Activated CD8-positive, alpha-beta memory T cell treated with anti-CD3 and anti-CD28 coated beads, Interleukin-2, amount 50 U/mL, for 1 hour (primary cell): ENCODE data around the gene ASB3.
"Not testable (repeated sequence)": the region's sequence is repeated elsewhere in the genome, so short reads cannot be mapped to it uniquely, and the experiment has no call there.

Experiments
- DNase-seq: peaks from one replicate; pipeline ENCODE4 v3.0.0-alpha.2; 2020; ENCODE audit errors: extremely low read depth

Gene ASB3

GRCh38 chr2:53786352-53786704 is 425 bp downstream of the ASB3 start:
- DNase-seq: no peak

DNA sequence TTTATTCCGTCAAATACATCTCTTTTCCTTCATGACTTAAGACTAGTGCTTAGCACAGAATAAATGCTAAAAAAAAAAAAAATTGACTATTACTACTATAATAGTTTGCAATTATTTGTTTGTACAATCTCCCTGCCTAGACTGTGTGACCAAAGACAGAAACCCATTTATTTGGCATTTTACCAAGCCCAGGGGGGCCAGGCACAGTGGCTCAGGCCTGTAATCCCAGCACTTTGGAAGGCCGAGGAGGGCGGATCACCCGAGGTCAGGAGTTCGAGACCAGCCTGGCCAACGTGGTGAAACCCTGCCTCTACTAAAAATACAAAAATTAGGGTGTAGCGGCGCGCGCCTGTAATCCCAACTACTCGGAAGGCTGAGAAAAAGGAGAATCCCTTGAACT is 1.4 kb downstream of the ASB3 start:
- no peak for DNase-seq

GRCh38 chr2:53784436-53784835 is 2.3 kb downstream of the ASB3 start:
- no peak for DNase-seq

DNA sequence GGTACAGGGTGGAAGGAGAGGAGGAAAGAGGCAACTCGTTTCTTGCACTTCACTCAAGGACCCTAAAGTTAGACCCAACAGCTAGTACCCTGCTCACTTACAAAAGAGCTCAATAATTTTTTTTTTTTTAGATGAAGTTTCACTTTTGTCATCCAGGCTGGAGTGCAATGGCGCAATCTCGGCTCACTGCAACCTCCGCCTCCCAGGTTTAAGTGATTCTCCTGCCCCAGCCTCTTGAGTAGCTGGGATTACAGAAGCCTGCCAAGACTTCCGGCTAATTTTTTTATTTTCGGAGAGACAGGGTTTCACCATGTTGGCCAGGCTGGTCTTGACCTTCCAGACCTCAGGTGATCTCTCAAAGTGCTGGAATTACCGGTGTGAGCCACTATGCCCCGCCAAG is 4.1 kb downstream of the ASB3 start:
- no peak for DNase-seq

DNA sequence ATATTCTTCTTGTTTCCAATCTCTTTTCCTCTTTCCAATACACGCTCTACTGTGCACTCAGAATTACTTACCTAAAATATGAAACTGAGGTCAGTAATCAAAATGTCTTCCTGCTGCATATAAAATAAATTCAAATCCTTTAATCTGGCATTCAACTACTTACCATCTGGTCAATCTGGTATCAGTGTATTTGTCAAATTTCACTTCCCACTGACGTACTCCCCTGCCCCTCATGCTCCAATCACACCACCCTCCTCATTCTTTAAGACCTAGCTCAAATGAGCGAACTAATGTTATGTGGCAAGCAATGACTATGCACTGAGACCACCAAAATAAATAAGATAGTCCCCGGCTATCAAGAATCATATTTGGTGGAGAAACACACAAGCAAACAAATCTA is 6.7 kb downstream of the ASB3 start:
- DNase-seq: no peak

GRCh38 chr2:53778536-53779162 is 8.1 kb downstream of the ASB3 start:
- no peak for DNase-seq

GRCh38 chr2:53777134-53777533 is 9.6 kb downstream of the ASB3 start:
- DNase-seq: no peak

DNA sequence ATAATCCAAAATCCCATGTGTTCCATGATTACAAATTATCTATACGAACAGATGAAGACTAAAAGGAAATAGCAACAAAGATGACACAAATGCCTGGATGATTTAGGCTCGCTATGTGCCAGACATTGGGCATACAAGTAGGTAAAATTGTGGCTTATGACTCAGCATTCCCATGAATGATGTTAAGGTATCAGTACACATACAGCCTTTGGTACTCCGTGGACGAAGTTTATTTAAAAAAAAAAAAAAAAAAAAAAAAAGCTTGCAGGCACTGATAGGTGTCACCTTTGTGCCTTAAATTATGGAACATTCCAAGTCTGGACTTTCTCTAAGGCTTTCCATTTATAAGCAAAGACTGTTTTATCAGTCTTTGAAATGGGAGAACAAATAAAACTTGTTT is 16.5 kb downstream of the ASB3 start:
- no peak for DNase-seq

DNA sequence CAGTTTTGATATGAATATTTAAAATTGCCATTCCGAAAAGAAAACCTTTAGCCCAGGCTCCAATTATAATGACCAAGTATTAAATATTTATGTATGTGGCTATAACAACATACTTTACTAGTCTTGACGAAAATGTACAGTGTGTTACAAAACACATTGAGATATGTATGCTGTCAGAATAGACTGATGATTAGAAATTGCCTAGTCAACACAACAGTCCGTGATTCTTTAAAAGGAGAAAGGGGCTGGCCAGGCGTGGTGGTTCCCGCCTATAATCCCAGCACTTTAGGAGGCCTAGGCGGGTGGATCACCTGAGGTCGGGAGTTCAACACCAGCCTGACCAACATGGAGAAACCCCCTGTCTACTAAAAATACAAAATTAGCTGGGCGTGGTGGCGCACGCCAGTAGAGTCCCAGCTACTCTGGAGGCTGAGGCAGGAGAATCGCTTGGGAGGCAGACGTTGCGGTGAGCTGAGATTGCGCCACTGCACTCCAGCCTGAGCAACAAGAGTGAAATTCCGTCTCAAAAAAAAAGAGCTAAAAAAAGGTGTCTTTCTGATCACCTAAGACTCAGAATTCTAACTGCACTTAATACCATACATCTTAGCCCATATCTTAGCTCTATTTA is 17.3 kb downstream of the ASB3 start:
- no peak for DNase-seq

DNA sequence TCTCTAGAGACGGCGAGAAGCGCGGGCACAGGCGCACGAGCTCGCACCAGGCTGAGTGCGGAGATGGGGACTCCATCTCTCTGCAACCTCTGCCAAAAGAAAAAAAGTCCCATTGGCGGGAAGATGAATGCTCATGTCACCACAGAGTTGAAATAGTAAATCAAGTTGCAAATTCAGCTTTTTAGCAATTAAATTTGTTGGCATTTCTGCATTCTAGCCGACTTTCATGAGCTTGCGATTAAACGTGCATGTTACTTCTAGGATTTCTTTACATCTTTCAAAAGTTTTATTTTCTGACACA is 18.6 kb downstream of the ASB3 start:
- DNase-seq: no peak

DNA sequence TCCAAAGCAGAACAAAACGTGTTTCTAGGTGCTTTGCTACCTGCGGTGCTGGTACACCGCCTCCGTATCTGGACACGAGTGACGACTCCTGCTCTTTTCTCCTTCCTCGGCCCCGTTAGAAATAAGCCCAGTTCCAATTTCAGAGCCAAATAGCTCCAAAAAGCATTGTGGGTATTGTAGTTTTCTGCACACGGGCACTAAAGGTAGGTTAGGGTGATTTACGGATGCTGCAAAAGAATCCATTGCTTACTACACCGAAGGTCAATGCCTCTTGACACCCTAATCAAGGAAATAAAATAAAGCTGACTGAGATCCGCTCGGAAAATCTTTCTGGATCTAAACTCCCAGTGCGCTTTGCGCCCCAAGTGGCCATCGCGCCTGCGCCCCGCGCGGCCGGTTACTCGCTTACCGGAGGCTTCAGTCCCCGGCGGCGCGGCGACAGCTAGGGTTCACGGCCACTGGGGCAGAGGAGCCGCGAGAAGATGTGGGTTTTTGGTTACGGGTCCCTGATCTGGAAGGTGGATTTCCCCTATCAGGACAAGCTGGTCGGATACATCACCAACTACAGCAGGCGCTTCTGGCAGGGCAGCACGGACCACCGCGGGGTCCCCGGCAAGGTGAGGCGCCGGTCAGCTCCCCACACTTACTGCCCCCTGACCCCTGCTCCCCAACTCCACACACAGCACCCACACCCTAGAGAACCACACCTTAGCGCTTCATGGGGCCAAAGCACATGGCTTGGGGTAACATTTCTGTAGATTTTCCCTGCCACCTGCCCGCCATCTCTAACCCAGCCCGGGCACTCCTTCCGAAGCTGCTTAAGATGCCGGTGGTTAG is 19.1 kb downstream of the ASB3 start, which contains the start of gene CHAC2:
CHAC2 (plus strand) TSS at position 400 of the 837 bp plus-strand sequence; CDS start at position 483, 83 bp downstream.
- peak; percentile 45 for DNase-seq

GRCh38 chr2:53765767-53766166 is 21.0 kb downstream of the ASB3 start:
- no peak for DNase-seq

- DNase-seq: not testable (repeated sequence)
Observed at GRCh38 chr2:53757206-53757605, 29.5 kb downstream of the ASB3 start.

DNA sequence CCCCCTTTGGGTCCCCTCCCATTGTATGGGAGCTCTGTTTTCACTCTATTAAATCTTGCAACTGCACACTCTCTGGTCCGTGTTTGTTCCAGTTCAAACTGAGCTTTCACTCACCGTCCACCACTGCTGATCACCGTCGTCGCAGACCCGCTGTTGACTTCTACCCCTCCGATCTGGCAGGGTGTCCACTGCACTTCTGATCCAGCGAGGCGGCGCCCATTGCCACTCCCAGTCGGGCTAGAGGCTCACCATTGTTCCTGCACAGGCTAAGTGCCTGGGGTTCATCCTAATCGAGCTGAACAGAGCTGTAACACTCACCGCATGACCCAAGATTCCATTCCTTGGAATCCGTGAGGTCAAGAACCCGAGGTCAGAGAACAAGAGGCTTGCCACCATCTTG is 30.1 kb downstream of the ASB3 start:
- DNase-seq: no peak

DNA sequence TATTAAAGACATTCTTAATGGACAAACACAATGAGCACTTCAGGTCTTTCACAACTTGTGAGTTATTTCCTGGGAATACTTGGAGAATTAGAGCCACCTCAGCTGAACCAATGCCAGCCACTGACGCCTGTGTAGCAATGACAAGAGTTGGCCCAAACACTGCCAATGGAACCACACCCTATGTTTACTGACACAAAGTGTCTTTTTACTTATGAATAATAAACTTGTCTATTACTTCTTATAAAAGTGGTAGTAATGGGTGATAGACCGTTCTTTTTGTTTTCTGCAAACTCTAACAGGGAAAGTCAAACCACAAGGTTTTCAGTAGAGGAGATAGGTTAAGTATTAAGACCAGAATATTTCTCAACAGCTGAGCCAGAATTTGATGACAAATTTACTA is 31.6 kb downstream of the ASB3 start:
- no peak for DNase-seq

GRCh38 chr2:53753041-53753440 is 33.7 kb downstream of the ASB3 start:
- no peak for DNase-seq

DNA sequence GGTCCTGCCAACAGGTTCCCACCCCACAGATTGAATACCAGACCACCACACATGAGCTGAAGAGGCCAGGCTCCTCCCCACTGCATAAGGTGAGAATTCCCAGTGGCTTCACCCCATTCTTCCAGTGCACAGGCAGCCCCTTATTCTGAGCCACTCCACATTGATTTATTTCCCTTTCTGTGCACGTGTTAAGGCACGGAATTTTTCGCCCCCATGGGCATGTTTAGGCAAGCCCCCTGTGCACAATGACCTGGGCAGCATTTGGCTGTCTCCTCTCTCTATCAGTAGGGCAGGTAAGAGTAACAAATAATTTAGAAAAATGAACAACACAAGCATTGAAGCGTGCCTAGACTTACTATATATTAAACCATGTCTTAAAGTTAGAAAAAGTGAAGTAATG is 34.4 kb downstream of the ASB3 start:
- no peak for DNase-seq

GRCh38 chr2:53751728-53752127 is 35.0 kb downstream of the ASB3 start:
- DNase-seq: no peak

DNA sequence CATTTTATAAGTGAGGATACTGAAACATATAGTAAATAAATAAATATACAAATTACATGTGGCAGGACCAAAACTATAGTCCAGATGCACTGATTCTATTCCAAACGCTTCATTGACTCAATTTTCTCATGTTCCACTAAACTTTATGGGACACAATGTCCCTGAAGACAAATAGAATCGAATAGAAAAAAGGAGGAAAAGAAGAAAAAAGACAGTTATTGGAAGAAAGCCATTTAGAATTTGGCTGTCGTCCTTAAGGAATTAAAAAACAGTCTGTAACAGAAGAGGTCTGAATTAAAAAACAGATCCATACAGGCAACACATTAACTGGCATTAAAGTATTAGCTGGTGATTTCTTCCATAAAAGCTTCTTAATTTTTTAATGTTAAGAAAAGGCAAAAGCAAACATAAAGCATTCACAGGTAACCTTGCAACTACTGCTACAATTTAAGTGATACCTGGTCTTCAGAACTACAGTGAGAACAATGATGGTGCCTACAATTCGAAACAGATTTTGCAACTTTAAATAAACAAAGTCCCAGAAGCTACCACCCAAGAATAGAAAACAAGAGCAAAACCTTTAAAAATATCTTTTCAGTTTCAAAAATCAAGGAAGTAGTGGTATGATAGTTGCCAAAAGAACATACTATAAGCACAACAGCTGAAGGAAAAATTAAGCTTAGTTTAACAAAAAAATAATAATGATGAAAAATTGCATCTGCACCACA is 36.5 kb downstream of the ASB3 start:
- DNase-seq: no peak

- no peak for DNase-seq
Observed at GRCh38 chr2:53744395-53745065, 42.2 kb downstream of the ASB3 start.

GRCh38 chr2:53740170-53740569 is 46.6 kb downstream of the ASB3 start:
- DNase-seq: no peak

- no peak for DNase-seq
Observed at GRCh38 chr2:53739032-53739431, 47.7 kb downstream of the ASB3 start.
